SK-N-SH treated with all-trans-retinoic acid at 6 μM for 48 hours (cell line): ENCODE results near the gene POLD4.

ENCODE experiments used
- ATAC-seq: fragments of 200-7000 bp; cut with Tn5 transposase; 3 replicates; pipeline ENCODE4 v1.9.1; 2020; ENCODE audit warnings: mild to moderate bottlenecking, moderate library complexity
- ARNTL ChIP-seq: fragments of 450-650 bp; formaldehyde crosslinking; IDR thresholded peaks from 2 replicates; pipeline ENCODE4 v1.5.0; 2020; ENCODE audit warnings: low read depth, mild to moderate bottlenecking, moderate library complexity, borderline replicate concordance
- BACH2 ChIP-seq: fragments of 250-450 bp; sonication (Bioruptor Pico); IDR thresholded peaks from 2 replicates; pipeline ENCODE4 v1.9.0; 2021; ENCODE audit warnings: mild to moderate bottlenecking, borderline replicate concordance
- CSDC2 ChIP-seq: fragments of 250-450 bp; sonication (Bioruptor Pico); IDR thresholded peaks from 2 replicates; pipeline ENCODE4 v1.5.0; 2020; ENCODE audit warnings: mild to moderate bottlenecking, moderate library complexity
- CSRNP3 ChIP-seq: fragments of 250-450 bp; sonication (Bioruptor Pico); IDR thresholded peaks from 2 replicates; pipeline ENCODE4 v1.5.1; 2021; ENCODE audit warnings: mild to moderate bottlenecking, moderate library complexity
- GLIS3 ChIP-seq: fragments of 250-450 bp; sonication (Bioruptor Pico); IDR thresholded peaks from 2 replicates; pipeline ENCODE4 v1.5.0; 2020; ENCODE audit warnings: mild to moderate bottlenecking, moderate library complexity
- ISL1 ChIP-seq: fragments of 250-450 bp; sonication (Bioruptor Pico); IDR thresholded peaks from 2 replicates; pipeline ENCODE4 v2.1.2; 2022; ENCODE audit warnings: mild to moderate bottlenecking, moderate library complexity
- PPARA ChIP-seq: fragments of 250-450 bp; sonication (Bioruptor Pico); IDR thresholded peaks from 2 replicates; pipeline ENCODE4 v1.5.0; 2020; ENCODE audit warnings: mild to moderate bottlenecking, borderline replicate concordance
- RARB ChIP-seq: fragments of 250-450 bp; sonication (Bioruptor Pico); IDR thresholded peaks from 2 replicates; pipeline ENCODE4 v1.8.0; 2021; ENCODE audit warnings: mild to moderate bottlenecking, moderate library complexity
- SNAI2 ChIP-seq: fragments of 250-450 bp; sonication (Bioruptor Pico); IDR thresholded peaks from 2 replicates; pipeline ENCODE4 v1.5.0; 2020; ENCODE audit warnings: mild to moderate bottlenecking, moderate library complexity
- TCF4 ChIP-seq: fragments of 250-450 bp; sonication (Bioruptor Pico); IDR thresholded peaks from 2 replicates; pipeline ENCODE4 v1.8.0; 2021; ENCODE audit warnings: mild to moderate bottlenecking, moderate library complexity, borderline replicate concordance
- TOX ChIP-seq: fragments of 250-450 bp; sonication (Bioruptor Pico); IDR thresholded peaks from 2 replicates; pipeline ENCODE4 v1.8.0; 2021; ENCODE audit warnings: mild to moderate bottlenecking, moderate library complexity, borderline replicate concordance
- TSHZ2 ChIP-seq: fragments of 250-450 bp; sonication (Bioruptor Pico); IDR thresholded peaks from 2 replicates; pipeline ENCODE4 v1.5.0; 2020; ENCODE audit warnings: mild to moderate bottlenecking, moderate library complexity
- ZC3H10 ChIP-seq: fragments of 250-450 bp; sonication (Bioruptor Pico); IDR thresholded peaks from 2 replicates; pipeline ENCODE4 v1.5.1; 2021; ENCODE audit warnings: mild to moderate bottlenecking, moderate library complexity
- ZFP3 ChIP-seq: fragments of 250-450 bp; sonication (Bioruptor Pico); IDR thresholded peaks from 2 replicates; pipeline ENCODE4 v1.5.0; 2020; ENCODE audit warnings: mild to moderate bottlenecking, moderate library complexity
- ZFP30 ChIP-seq: fragments of 450-650 bp; formaldehyde crosslinking; IDR thresholded peaks from 2 replicates; pipeline ENCODE4 v1.5.0; 2022; ENCODE audit warnings: mild to moderate bottlenecking, moderate library complexity
- ZNF565 ChIP-seq: fragments of 450-650 bp; formaldehyde crosslinking; conservative IDR thresholded peaks from 2 replicates; pipeline ENCODE4 v1.5.0; 2020; ENCODE audit warnings: low read depth, mild to moderate bottlenecking, moderate library complexity
- ZNF70 ChIP-seq: fragments of 450-650 bp; formaldehyde crosslinking; IDR thresholded peaks from 2 replicates; pipeline ENCODE4 v1.5.0; 2020; ENCODE audit warnings: mild to moderate bottlenecking, moderate library complexity
- ZNF8 ChIP-seq: fragments of 450-650 bp; formaldehyde crosslinking; IDR thresholded peaks from 2 replicates; pipeline ENCODE4 v1.5.0; 2020; ENCODE audit warnings: mild to moderate bottlenecking, moderate library complexity
- TF ChIP-seq, protein P1 (sequence below): fragments of 250-450 bp; sonication (Bioruptor Pico); IDR thresholded peaks from 2 replicates; pipeline ENCODE4 v1.8.0; 2020; ENCODE audit warnings: mild to moderate bottlenecking, moderate library complexity, borderline replicate concordance

The POLD4 gene

DNA sequence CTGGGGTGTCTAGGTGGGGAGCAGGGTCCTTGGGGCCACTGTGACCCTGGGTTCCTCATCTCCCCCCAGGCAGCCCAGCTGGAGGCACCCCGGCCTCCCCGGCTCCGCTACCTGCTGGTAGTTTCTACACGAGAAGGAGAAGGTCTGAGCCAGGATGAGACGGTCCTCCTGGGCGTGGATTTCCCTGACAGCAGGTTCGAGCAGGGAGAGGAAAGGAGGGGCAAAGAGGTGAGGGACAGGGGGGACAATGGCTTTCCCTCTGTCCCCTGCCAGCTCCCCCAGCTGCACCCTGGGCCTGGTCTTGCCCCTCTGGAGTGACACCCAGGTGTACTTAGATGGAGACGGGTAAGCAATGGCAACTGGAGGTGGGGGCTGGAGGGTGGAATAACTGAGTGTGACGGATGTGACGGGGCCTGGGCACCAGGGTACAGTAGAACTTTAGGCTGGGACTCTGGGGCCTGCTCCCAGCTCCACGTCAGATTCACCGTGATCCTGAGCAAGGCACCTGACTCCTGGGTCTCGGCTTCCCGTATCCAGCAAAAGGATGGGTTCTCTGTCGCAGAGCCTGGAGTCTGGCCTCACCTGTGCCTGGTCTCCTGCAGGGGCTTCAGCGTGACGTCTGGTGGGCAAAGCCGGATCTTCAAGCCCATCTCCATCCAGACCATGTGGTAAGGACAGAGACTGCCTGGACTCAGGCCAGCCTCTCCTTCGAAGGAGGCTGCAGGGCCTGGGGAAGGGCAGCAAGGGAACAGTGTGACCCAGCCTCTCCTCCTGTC, 46.4 kb downstream of the POLD4 start (continued):
- TF ChIP-seq CSRNP3 (CRISPR knock-in tag) = no peak

DNA sequence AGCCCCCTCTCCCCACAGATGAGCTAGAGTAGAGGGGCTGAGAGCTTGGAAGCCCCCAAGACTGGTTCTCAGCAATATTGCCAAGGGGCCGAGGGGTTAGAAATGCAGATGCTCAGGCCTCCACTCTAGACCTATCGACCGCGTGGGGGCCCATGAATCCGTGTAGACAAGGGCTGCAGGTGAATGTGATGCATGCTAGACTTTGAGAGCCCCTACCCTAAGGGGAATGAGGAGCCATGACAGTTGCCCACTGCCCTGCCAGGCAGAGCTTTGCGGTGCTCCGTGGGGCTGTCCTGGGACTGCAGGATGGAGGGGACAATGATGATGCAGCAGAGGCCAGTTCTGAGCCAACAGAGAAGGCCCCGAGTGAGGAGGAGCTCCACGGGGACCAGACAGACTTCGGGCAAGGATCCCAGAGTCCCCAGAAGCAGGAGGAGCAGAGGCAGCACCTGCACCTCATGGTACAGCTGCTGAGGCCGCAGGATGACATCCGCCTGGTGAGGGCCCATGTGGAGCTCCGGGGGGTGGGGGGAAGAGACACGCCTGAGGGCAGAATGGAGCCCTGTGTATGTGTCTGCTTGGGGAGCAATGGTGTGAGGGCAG, 48.7 kb downstream of the POLD4 start:
- no peak for ATAC-seq

DNA sequence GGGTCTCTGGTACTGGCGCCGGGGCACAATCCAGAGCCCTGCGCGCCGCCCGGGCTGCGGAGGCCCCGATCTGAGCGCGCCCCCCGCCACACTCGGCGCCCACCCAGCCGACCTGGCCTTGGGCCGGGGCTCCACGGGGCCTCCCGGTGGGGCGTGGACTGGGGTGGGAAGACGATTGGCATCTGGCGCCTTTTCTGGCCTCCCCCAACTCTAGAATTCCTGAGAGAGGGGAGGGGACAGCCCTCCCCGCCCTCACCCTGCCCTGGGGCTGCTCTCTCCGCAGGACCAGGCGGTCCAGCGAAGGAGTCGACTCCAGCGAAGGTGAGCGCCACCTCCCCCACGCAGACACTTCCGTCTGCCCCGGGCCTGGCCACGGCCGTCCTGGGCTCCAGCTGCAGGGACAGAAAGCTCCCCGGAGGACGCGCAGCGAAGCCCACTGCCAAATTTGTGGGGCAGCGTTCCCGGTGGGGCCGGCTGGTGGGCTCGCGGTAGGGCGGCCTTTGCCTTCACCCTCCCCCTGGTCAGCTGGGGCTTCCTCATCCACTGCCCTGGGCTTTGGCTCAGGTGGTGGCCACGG, 49.4 kb downstream of the POLD4 start:
- TF ChIP-seq SNAI2 (CRISPR knock-in tag) = no peak
- no peak for TF ChIP-seq BACH2 (CRISPR knock-in tag)
- no peak for TF ChIP-seq CSRNP3 (CRISPR knock-in tag)
- TF ChIP-seq CSDC2 (CRISPR knock-in tag) = no peak
- no peak for TF ChIP-seq ARNTL (CRISPR knock-in tag)
- peak; percentile 49 for ATAC-seq

More for the DNA sequence above, 48.7 kb downstream of the POLD4 start:
- TF ChIP-seq ZNF565 (CRISPR knock-in tag) (no peak), CSRNP3 (CRISPR knock-in tag) (no peak), ZNF8 (CRISPR knock-in tag) (no peak), TSHZ2 (CRISPR knock-in tag) (no peak), ARNTL (CRISPR knock-in tag) (no peak), GLIS3 (no peak), TOX (CRISPR knock-in tag) (no peak), ZFP30 (CRISPR knock-in tag) (no peak), ZFP3 (CRISPR knock-in tag) (no peak), BACH2 (CRISPR knock-in tag) (no peak), CSDC2 (CRISPR knock-in tag) (no peak), PPARA (CRISPR knock-in tag) (no peak), SNAI2 (CRISPR knock-in tag) (no peak), RARB (no peak), ISL1 (CRISPR knock-in tag) (no peak)

- ATAC-seq = peak; percentile 92
- TF ChIP-seq ZNF70 (no peak), GLIS3 (no peak), ZC3H10 (CRISPR knock-in tag) (no peak), RARB (no peak), ZFP30 (CRISPR knock-in tag) (no peak), TCF4 (CRISPR knock-in tag) (no peak)
- TF ChIP-seq, protein P1, sequence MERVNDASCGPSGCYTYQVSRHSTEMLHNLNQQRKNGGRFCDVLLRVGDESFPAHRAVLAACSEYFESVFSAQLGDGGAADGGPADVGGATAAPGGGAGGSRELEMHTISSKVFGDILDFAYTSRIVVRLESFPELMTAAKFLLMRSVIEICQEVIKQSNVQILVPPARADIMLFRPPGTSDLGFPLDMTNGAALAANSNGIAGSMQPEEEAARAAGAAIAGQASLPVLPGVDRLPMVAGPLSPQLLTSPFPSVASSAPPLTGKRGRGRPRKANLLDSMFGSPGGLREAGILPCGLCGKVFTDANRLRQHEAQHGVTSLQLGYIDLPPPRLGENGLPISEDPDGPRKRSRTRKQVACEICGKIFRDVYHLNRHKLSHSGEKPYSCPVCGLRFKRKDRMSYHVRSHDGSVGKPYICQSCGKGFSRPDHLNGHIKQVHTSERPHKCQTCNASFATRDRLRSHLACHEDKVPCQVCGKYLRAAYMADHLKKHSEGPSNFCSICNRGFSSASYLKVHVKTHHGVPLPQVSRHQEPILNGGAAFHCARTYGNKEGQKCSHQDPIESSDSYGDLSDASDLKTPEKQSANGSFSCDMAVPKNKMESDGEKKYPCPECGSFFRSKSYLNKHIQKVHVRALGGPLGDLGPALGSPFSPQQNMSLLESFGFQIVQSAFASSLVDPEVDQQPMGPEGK (CRISPR knock-in tag) = no peak
These were observed 50.1 kb downstream of the POLD4 start, which contains the start of gene SSH3 for GRCh38 chr11:67303132-67303834. TSS of gene SSH3 (plus strand) at chr11:67303530. CDS start at chr11:67303626, 96 bp downstream.
